ENCODE results near the gene TMEM11. TPM values are rescaled to one million over a fixed set of nuclear protein-coding genes. Genes with fewer than 3 reads are reported as not detected.
"Not testable (repeated sequence)": the region's sequence is repeated elsewhere in the genome, so short reads cannot be mapped to it uniquely, and the experiment has no call there.

Gene TMEM11
- total and polyA plus RNA-seq, 2 donors (not counting 1 experiment from before 2014, with no cell fraction given) = 21.4 to 25.3 TPM

GRCh38 chr17:21228845-21229244, 14.9 kb upstream of the TMEM11 start:
- Histone ChIP-seq H3K27ac (ENCODE audit: low read length in 2 of 2) (no peak overlapping the region), H3K4me2 (replicated peaks; ENCODE audit: low read depth, low read length, poor library complexity, severe bottlenecking) (no peak overlapping the region), H3K79me2 (ENCODE audit: control insufficient read depth, insufficient read depth, low read length) (no peaks in the 10 kb centered on the region), H3K4me1 (ENCODE audit: control insufficient read depth in 2 of 2, insufficient read depth in 2 of 2, low read length in 2 of 2) (no peaks in the 10 kb centered on the region), H2AFZ (ENCODE audit: insufficient read depth, low read depth, low read length, poor library complexity, severe bottlenecking) (no peak overlapping the region), H3K27me3 (replicated peaks in 1 of 4; ENCODE audit: control extremely low read depth in 1 of 4, control insufficient read depth in 3 of 4, insufficient read depth in 4 of 4, low read length in 3 of 4) (no peaks in the 10 kb centered on the region), H4K20me1 (ENCODE audit: control insufficient read depth, insufficient read depth, low read length, poor library complexity, severe bottlenecking) (no peaks in the 10 kb centered on the region), H3K9me3 (ENCODE audit: control extremely low read depth in 1 of 3, control insufficient read depth in 2 of 3, insufficient read depth in 1 of 3, low read length in 2 of 3) (peaks cover 0 to 18% (median 4%) of the 10 kb centered on the region in 3 donors), H3K4me3 (ENCODE audit: control extremely low read depth in 1 of 5, extremely low read depth in 1 of 5, insufficient read depth in 1 of 5, low read depth in 2 of 5, low read length in 4 of 5) (no peak overlapping the region), H3K36me3 (replicated peaks in 1 of 2; ENCODE audit: control extremely low read depth in 1 of 2, control insufficient read depth in 1 of 2, extremely low read depth in 1 of 2, insufficient read depth in 2 of 2, low read length in 1 of 2) (no peaks in the 10 kb centered on the region), H3K9ac (ENCODE audit: low read length) (no peak overlapping the region)
- no peak for ATAC-seq (ENCODE audit: low read depth)
- H3K27ac Mint-ChIP-seq = no peak overlapping the region
- H3K9me3 Mint-ChIP-seq (ENCODE audit: insufficient read depth) = peaks cover 5% of the 10 kb centered on the region
- H3K4me3 Mint-ChIP-seq = no peak overlapping the region
- ChIA-PET CTCF (no interaction called here), POLR2A (interaction anchor here (0.7 kb wide), 1 partner anchor 100 kb away, joined by 3 read pairs; no protein-coding TSS in a partner anchor)
- no peaks in the 10 kb centered on the region for H3K4me1 Mint-ChIP-seq
- TF ChIP-seq CTCF (IDR thresholded peaks at IDR 0.05) = no peak
- TF ChIP-seq EZH2 (IDR thresholded peaks at IDR 0.05; ENCODE audit: borderline replicate concordance, insufficient read depth, low read depth, low read length, poor library complexity, severe bottlenecking) = no peak
- WGBS (ENCODE audit: insufficient coverage) = no CpG with 5 or more reads among the region's 2 CpGs
- DNase-seq = no peak
- no peaks in the 10 kb centered on the region for H3K27me3 Mint-ChIP-seq
- intact Hi-C loops (cut with micrococcal nuclease) = no loop called here

GRCh38 chr17:21228111-21228510, 14.2 kb upstream of the TMEM11 start:
- H3K27me3 Mint-ChIP-seq = no peaks in the 10 kb centered on the region
- CTCF ChIA-PET = no interaction called here
- Histone ChIP-seq H3K4me3 (ENCODE audit: control extremely low read depth in 1 of 5, extremely low read depth in 1 of 5, insufficient read depth in 1 of 5, low read depth in 2 of 5, low read length in 4 of 5) (no peak overlapping the region), H3K27me3 (replicated peaks in 1 of 4; ENCODE audit: control extremely low read depth in 1 of 4, control insufficient read depth in 3 of 4, insufficient read depth in 4 of 4, low read length in 3 of 4) (no peaks in the 10 kb centered on the region), H2AFZ (ENCODE audit: insufficient read depth, low read depth, low read length, poor library complexity, severe bottlenecking) (no peak overlapping the region), H3K4me1 (ENCODE audit: control insufficient read depth in 2 of 2, insufficient read depth in 2 of 2, low read length in 2 of 2) (no peaks in the 10 kb centered on the region), H3K9me3 (ENCODE audit: control extremely low read depth in 1 of 3, control insufficient read depth in 2 of 3, insufficient read depth in 1 of 3, low read length in 2 of 3) (peaks cover 0 to 10% (median 4%) of the 10 kb centered on the region in 3 donors), H3K4me2 (replicated peaks; ENCODE audit: low read depth, low read length, poor library complexity, severe bottlenecking) (no peak overlapping the region), H4K20me1 (ENCODE audit: control insufficient read depth, insufficient read depth, low read length, poor library complexity, severe bottlenecking) (no peaks in the 10 kb centered on the region), H3K79me2 (ENCODE audit: control insufficient read depth, insufficient read depth, low read length) (no peaks in the 10 kb centered on the region), H3K36me3 (replicated peaks in 1 of 2; ENCODE audit: control extremely low read depth in 1 of 2, control insufficient read depth in 1 of 2, extremely low read depth in 1 of 2, insufficient read depth in 2 of 2, low read length in 1 of 2) (no peaks in the 10 kb centered on the region), H3K9ac (ENCODE audit: low read length) (no peak overlapping the region), H3K27ac (ENCODE audit: low read length in 2 of 2) (no peak overlapping the region)
- ATAC-seq (ENCODE audit: low read depth) = no peak
- H3K4me1 Mint-ChIP-seq = no peaks in the 10 kb centered on the region
- POLR2A ChIA-PET = no interaction called here
- TF ChIP-seq CTCF (IDR thresholded peaks at IDR 0.05) (no peak), EZH2 (IDR thresholded peaks at IDR 0.05; ENCODE audit: borderline replicate concordance, insufficient read depth, low read depth, low read length, poor library complexity, severe bottlenecking) (no peak)
- WGBS (ENCODE audit: insufficient coverage) = 90% methylated on average over 4 of the region's 4 CpGs
- DNase-seq = no peak
- peaks cover 5% of the 10 kb centered on the region for H3K9me3 Mint-ChIP-seq (ENCODE audit: insufficient read depth)
- H3K4me3 Mint-ChIP-seq = no peak overlapping the region
- intact Hi-C loops (cut with micrococcal nuclease) = no loop called here
- H3K27ac Mint-ChIP-seq = no peak overlapping the region

GRCh38 chr17:21227277-21227676, 13.3 kb upstream of the TMEM11 start:
- POLR2A ChIA-PET = not testable (repeated sequence)

More at GRCh38 chr17:21227277-21227676, 13.3 kb upstream of the TMEM11 start:
- H3K4me1 Mint-ChIP-seq; H3K27ac ChIP-seq (ENCODE audit: low read length in 2 of 2); H3K4me2 ChIP-seq (replicated peaks; ENCODE audit: low read depth, low read length, poor library complexity, severe bottlenecking); CTCF ChIA-PET; H3K4me3 Mint-ChIP-seq; H3K4me1 ChIP-seq (ENCODE audit: control insufficient read depth in 2 of 2, insufficient read depth in 2 of 2, low read length in 2 of 2); H3K27ac Mint-ChIP-seq; H3K9me3 ChIP-seq (ENCODE audit: control extremely low read depth in 1 of 3, control insufficient read depth in 2 of 3, insufficient read depth in 1 of 3, low read length in 2 of 3); DNase-seq; H3K27me3 Mint-ChIP-seq; H2AFZ ChIP-seq (ENCODE audit: insufficient read depth, low read depth, low read length, poor library complexity, severe bottlenecking); H3K9ac ChIP-seq (ENCODE audit: low read length); intact Hi-C loops (cut with micrococcal nuclease); H3K9me3 Mint-ChIP-seq (ENCODE audit: insufficient read depth); H3K36me3 ChIP-seq (replicated peaks in 1 of 2; ENCODE audit: control extremely low read depth in 1 of 2, control insufficient read depth in 1 of 2, extremely low read depth in 1 of 2, insufficient read depth in 2 of 2, low read length in 1 of 2); ATAC-seq (ENCODE audit: low read depth); H3K4me3 ChIP-seq (ENCODE audit: control extremely low read depth in 1 of 5, extremely low read depth in 1 of 5, insufficient read depth in 1 of 5, low read depth in 2 of 5, low read length in 4 of 5); H3K79me2 ChIP-seq (ENCODE audit: control insufficient read depth, insufficient read depth, low read length); H4K20me1 ChIP-seq (ENCODE audit: control insufficient read depth, insufficient read depth, low read length, poor library complexity, severe bottlenecking); H3K27me3 ChIP-seq (replicated peaks in 1 of 4; ENCODE audit: control extremely low read depth in 1 of 4, control insufficient read depth in 3 of 4, insufficient read depth in 4 of 4, low read length in 3 of 4): not testable (repeated sequence)
- whole genome bisulfite sequencing (ENCODE audit: insufficient coverage) = 86% methylated on average over 9 of the region's 11 CpGs
